Colonic mucosa (tissue), 4 donors: ENCODE measurements around the gene SIPA1L3. TPM values are rescaled to one million over a fixed set of nuclear protein-coding genes. Genes with fewer than 3 reads are reported as not detected.

Source experiments
- DNase-seq: peaks from one replicate; pipeline ENCODE4 v3.0.0-alpha.2; 2020
- H3K27ac ChIP-seq: fragments of 200-600 bp; one replicate; pipeline ENCODE4 v1.8.0; 2021
- H3K27me3 ChIP-seq: fragments of 200-600 bp; one replicate; pipeline ENCODE4 v1.8.0; 2021
- H3K36me3 ChIP-seq: fragments of 200-600 bp; one replicate; pipeline ENCODE4 v1.8.0; 2021
- H3K4me1 ChIP-seq: fragments of 200-600 bp; one replicate; pipeline ENCODE4 v1.8.0; 2021; ENCODE audit warnings: mild to moderate bottlenecking
- H3K4me3 ChIP-seq: fragments of 200-600 bp; one replicate; pipeline ENCODE4 v1.8.0; 2021
- H3K9ac ChIP-seq, 2 donors: one replicate each; pipeline ENCODE4 v1.7.0; 2013; ENCODE audit warnings: control low read depth in 2 of 2, low read depth in 2 of 2, low read length in 2 of 2
- H3K9me3 ChIP-seq: fragments of 200-600 bp; one replicate; pipeline ENCODE4 v1.8.0; 2021
- CTCF ChIP-seq: fragments of 200-600 bp; IDR thresholded peaks from one replicate; pipeline ENCODE4 v1.8.0; 2022; ENCODE audit warnings: antibody characterized with exemption, mild to moderate bottlenecking
- intact Hi-C: fragments of 100-400 bp; cut with DNase I; formaldehyde crosslinking; loops from one replicate; pipeline ENCODE4 v1.14.1; 2022
- total RNA-seq, 2 donors: library from RNA; stranded (reverse); fragmentation: NEBNext Ultra II Directional in 1 of 2; extraction: Animal tissue kit (Norgen Biotek cat#: 25700) in 1 of 2; gene quantifications; one replicate each; pipeline ENCODE4 v1.2.1, GENCODE V29; 2021
- donor health status: healthy.
- donor health status: DM: no; HTN: no; CAD: no.
- donor health status: DM: no; HTN: no; CAD: no.

The SIPA1L3 gene
- total RNA-seq, 2 donors from 2014 or later: 98.6 to 113 TPM

GRCh38 chr19:38164526-38164925, 257.5 kb downstream of the SIPA1L3 start:
- intact Hi-C loops: no loop called here
- TF ChIP-seq CTCF: no peak
- H3K36me3 ChIP-seq: peaks cover 6% of the 10 kb centered on the region
- H3K27ac ChIP-seq: no peak overlapping the region
- no peaks in the 10 kb centered on the region for H3K4me1 ChIP-seq
- no peaks in the 10 kb centered on the region for H3K9me3 ChIP-seq
- DNase-seq: no peak
- H3K9ac ChIP-seq: no peak overlapping the region
- no peaks in the 10 kb centered on the region for H3K27me3 ChIP-seq
- H3K4me3 ChIP-seq: no peak overlapping the region

GRCh38 chr19:38165335-38165734, 258.3 kb downstream of the SIPA1L3 start:
- no peaks in the 10 kb centered on the region for H3K27me3 ChIP-seq
- no peaks in the 10 kb centered on the region for H3K9me3 ChIP-seq
- no peak overlapping the region for H3K27ac ChIP-seq
- H3K9ac ChIP-seq: no peak overlapping the region
- no peak for TF ChIP-seq CTCF
- DNase-seq: no peak
- no peak overlapping the region for H3K4me3 ChIP-seq
- peaks cover 6% of the 10 kb centered on the region for H3K36me3 ChIP-seq
- H3K4me1 ChIP-seq: no peaks in the 10 kb centered on the region
- intact Hi-C loops: no loop called here

GRCh38 chr19:38168637-38169036, 261.6 kb downstream of the SIPA1L3 start:
- H3K9me3 ChIP-seq: no peaks in the 10 kb centered on the region
- DNase-seq: no peak
- H3K36me3 ChIP-seq: peaks cover 3% of the 10 kb centered on the region
- TF ChIP-seq CTCF: no peak
- no peaks in the 10 kb centered on the region for H3K4me1 ChIP-seq
- no peaks in the 10 kb centered on the region for H3K27me3 ChIP-seq
- no peak overlapping the region for H3K9ac ChIP-seq
- H3K27ac ChIP-seq: no peak overlapping the region
- H3K4me3 ChIP-seq: no peak overlapping the region
- intact Hi-C loops: no loop called here

GRCh38 chr19:38170334-38170733, 263.3 kb downstream of the SIPA1L3 start:
- intact Hi-C loops: no loop called here
- no peaks in the 10 kb centered on the region for H3K9me3 ChIP-seq
- H3K4me3 ChIP-seq: no peak overlapping the region
- no peaks in the 10 kb centered on the region for H3K27me3 ChIP-seq
- no peak overlapping the region for H3K27ac ChIP-seq
- no peaks in the 10 kb centered on the region for H3K36me3 ChIP-seq
- no peak overlapping the region for H3K9ac ChIP-seq
- TF ChIP-seq CTCF: no peak
- no peak for DNase-seq
- no peaks in the 10 kb centered on the region for H3K4me1 ChIP-seq

GRCh38 chr19:38172001-38172400, 265.0 kb downstream of the SIPA1L3 start:
- no peaks in the 10 kb centered on the region for H3K36me3 ChIP-seq
- no peaks in the 10 kb centered on the region for H3K9me3 ChIP-seq
- no peaks in the 10 kb centered on the region for H3K4me1 ChIP-seq
- intact Hi-C loops: no loop called here
- no peak overlapping the region for H3K9ac ChIP-seq
- DNase-seq: no peak
- H3K27ac ChIP-seq: no peak overlapping the region
- no peak for TF ChIP-seq CTCF
- H3K27me3 ChIP-seq: no peaks in the 10 kb centered on the region
- no peak overlapping the region for H3K4me3 ChIP-seq
